Cardiac septum (tissue), 1 donor: ENCODE measurements around the gene CGB2. TPM values are rescaled to one million over a fixed set of nuclear protein-coding genes. Genes with fewer than 3 reads are reported as not detected.
"Not testable (repeated sequence)": the region's sequence is repeated elsewhere in the genome, so short reads cannot be mapped to it uniquely, and the experiment has no call there.

Experiments
- DNase-seq: peaks from one replicate; pipeline ENCODE4 v3.0.0-alpha.2; 2020; ENCODE audit warnings: low spot score
- intact Hi-C: fragments of 100-400 bp; cut with DNase I; formaldehyde crosslinking; loops from one replicate; pipeline ENCODE4 v1.14.0; 2022
- total RNA-seq: library from RNA; stranded (reverse); fragmentation: NEBNext Ultra II Directional; extraction: Animal tissue kit (Norgen Biotek cat#: 25700); gene quantifications from one replicate; pipeline ENCODE4 v1.2.1, GENCODE V29; 2021
- donor health status: DM: no; HTN: no; CAD: no.

CGB2 gene
- total RNA-seq, 1 donor from 2014 or later: not detected

DNA sequence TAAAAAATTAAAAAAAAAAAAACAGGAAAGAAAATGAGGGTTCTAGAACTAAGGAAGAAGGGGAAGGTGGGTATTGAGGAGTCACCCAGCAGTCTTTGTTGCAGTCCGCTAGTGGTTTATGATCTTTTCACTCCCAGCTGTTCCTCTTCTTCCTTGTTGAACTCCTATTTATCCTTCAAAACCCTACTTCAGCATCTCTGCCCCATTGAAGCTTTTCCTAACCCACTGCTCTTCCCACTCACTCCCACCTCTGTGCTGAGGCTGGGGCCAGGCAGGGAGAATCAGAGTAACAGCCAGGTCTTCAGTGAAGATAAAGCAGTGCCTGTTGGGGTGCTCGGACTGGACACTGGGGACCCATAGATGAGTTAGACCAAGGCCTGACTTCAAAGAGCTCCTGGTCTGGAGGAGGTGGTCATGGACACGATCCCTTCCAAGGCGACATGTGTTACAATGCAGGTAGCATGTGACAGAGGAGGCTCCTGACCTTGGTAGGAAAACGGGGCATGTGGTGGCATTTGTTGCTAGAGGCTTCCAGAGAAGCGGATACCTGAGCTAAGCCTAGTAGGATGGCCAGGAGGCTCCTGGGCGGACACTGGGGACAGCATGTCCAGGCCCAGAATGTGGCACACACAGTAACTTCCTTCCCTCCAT lies 26.6 kb upstream of the CGB2 start:
- intact Hi-C loops: no loop called here
- DNase-seq: no peak

DNA sequence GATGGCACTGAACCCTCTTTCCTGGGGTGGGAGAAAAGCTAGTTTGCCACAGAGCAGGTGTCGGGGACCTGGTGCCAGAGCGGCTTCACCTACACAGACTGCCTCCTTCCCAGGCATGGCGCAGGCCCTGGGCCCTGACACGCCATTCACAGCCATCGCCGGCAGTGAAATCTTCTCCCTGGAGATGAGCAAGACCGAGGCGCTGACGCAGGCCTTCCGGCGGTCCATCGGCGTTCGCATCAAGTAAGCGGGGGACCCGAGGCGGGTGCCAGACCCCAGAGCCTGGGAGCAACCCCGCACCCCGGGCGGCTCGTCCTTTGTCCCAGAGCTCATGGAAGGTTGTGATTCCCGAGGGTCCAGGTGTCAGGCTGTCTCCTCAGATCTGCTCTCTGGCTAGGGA lies 24.8 kb upstream of the CGB2 start:
- intact Hi-C loops: no loop called here
- DNase-seq: no peak

GRCh38 chr19:49009828-49010227 lies 21.9 kb upstream of the CGB2 start:
- intact Hi-C loops: no loop called here
- no peak for DNase-seq

DNA sequence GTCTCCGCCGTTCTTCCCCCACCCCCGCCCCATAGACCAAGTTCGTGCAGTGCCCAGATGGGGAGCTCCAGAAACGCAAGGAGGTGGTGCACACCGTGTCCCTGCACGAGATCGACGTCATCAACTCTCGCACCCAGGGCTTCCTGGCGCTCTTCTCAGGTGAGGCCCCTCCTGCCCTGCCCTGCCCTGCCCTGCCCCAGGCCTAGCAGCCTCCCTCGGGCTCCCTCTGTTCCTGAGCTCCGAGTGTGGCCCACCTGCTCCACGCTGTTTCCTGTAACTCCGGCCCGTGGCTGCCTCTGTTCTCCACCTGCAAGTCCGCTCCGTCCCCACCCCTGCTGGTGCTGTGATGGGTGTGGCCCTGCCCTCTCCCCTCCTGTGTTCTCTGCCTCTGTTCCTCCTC lies 21.2 kb upstream of the CGB2 start:
- intact Hi-C loops: no loop called here
- no peak for DNase-seq

- no peak for DNase-seq
- intact Hi-C loops: no loop called here
Measured at GRCh38 chr19:49011194-49011593, 20.5 kb upstream of the CGB2 start.

DNA sequence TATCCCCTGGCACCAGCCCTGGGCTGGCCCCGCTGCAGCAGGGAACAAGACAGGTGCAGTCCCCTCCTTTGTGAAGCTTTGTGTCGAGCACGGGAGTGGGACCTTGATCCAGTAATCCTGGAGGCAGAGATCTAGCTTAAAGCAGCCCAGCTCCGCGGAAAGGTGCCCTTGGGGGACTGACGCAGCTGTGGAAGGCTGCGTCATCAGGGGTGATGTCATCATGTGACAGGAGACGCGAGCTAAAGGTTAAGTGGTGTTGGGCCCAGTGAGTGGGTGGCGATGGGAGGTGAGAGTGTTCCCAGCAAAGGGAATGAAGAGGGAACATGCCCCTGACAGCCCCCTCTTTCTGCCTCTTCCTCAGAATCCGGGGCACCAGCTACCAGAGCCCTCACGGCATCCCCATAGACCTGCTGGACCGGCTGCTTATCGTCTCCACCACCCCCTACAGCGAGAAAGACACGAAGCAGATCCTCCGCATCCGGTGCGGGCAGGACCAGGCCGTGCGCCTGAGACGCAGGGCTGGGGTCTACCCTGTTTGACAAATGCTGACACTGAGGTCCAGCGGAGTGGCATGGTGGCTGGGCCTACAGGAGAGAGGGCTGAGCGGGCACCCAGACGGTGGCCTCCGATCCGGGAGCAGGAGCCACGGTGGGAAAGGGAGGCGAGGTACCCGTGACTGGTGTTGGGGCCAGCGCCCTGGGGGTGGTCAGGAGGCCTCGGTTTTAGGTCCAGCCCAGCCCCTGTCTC lies 17.4 kb upstream of the CGB2 start:
- intact Hi-C loops: no loop called here
- no peak for DNase-seq

- intact Hi-C loops: no loop called here
- no peak for DNase-seq
Measured at GRCh38 chr19:49014870-49015255, 16.8 kb upstream of the CGB2 start.

GRCh38 chr19:49016067-49016839 lies 15.4 kb upstream of the CGB2 start:
- intact Hi-C loops: no loop called here
- DNase-seq: no peak

DNA sequence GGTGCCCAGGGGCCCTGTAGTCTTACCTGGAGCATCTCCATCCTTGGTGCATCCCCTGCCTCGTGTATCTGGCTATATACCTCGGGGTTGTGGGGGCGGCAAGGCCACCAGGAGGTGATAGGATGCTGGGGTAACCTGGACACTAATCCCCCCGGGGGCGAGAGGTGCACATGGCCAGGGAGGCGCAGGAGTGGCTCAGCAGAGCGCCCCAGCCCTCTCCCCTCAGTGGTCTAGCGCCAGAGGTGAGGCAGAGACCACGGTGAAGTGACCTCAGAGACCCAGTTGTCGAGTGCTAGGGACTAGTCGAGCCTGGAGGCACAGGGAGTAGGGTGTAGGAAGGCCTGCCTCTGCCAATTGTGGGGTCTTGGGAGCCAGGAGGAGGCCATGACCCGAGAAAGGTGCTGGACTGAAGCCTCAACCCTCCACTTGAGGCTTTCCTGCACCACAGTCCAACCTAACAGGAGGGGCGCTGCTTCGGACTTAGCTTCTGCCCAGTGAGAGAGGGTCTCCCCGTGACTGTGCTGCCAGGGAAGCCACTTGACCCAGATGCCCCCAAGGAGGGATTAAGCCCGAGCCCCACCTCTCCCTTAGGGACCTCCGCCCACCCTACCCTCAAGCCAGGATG lies 14.5 kb upstream of the CGB2 start, which contains the start of gene LHB:
Gene LHB (minus strand): TSS at position 51 of the 625 bp plus-strand sequence. CDS start 10 bp downstream, at position 41.
- no peak for DNase-seq
- intact Hi-C loops: no loop called here

DNA sequence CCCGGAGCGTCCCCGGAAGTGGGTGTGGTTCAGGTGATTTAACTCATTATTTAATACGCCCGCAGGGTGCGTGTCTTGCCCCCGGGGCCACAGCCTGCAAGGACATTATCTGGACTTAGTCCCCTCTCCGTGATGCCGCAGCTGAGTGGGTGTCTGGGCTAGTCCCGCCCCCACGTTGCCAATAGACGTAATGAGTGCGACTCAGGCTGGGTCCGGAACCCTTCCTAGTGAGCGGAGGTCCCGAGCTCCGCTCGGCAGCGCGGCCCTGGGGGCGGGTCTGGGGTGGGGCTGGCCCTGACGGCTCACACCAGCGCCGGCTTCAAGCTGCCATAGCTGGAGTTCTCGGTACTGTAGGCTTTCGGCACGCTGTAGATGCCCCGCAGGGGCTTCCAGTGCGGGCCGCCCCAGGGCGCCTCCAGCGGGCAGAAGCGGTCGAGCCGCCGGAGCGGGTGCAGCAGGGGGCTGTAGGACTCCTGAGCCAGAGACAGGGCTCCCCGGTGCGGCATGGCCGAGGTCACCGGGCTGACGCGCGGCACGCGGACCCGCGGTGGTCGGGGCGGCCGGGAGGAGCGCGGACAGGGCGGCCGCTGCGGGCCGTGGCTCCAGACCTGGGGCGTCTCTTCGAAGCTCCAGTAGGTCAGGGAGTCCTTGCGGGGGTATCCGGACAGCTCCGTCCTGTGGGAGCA lies 13.9 kb upstream of the CGB2 start:
- no peak for DNase-seq
- intact Hi-C loops: no loop called here

DNA sequence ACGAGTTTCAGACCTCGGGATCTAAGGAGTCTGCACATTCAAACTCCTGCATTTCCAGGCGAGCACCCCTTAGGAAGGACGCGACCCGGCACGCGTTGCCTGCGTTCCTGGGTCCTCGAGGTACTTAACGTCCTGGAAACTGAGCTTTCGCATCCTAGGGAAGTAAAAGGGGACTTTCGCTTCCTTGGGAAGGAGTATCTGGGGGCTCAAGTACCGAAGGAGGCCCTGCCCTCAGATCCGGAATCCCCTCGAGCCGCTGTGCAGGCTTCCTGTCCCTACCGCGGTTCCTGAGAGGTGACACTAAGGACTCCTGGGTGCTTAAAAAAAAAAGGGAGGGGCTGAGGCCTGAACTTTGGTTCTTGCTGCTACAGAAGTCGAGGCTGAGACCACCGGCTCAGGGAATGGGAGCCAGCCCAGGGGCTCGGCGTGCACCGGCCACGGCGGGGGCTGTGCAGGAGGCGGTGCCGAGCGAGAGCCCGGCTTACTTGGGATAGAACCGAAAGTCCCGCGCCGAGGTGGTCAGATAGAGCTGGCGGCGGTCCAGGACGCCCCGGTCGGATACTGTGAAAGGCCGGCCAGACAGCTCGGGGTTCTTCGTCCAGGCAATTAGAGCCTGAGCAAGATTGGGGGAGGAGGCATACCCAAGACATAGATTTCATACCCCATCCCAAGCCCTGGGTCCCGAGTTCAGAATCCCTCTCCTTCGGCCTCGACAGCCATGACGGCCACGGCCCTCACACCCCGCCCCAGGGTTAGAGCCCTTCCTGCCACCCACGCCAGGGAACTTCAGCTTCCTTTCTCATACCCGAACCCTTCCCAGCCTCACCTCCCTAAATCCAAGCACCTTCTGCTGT lies 13.1 kb upstream of the CGB2 start:
- intact Hi-C loops, DNase-seq: not testable (repeated sequence)

- peak; percentile 78 for DNase-seq
- intact Hi-C loops: no loop called here
Measured at GRCh38 chr19:49019242-49019932, 12.3 kb upstream of the CGB2 start.

- intact Hi-C loops: no loop called here
- no peak for DNase-seq
Measured at GRCh38 chr19:49020342-49020741, 11.3 kb upstream of the CGB2 start.

GRCh38 chr19:49020931-49021895 lies 10.5 kb upstream of the CGB2 start:
- DNase-seq: no peak
- intact Hi-C loops: no loop called here

GRCh38 chr19:49022116-49022515 lies 9.6 kb upstream of the CGB2 start:
- DNase-seq: no peak
- intact Hi-C loops: no loop called here

- DNase-seq, intact Hi-C loops: not testable (repeated sequence)
Measured at GRCh38 chr19:49024233-49024632, 7.5 kb upstream of the CGB2 start, which contains the start of gene CGB3. TSS of gene CGB3 (minus strand) at chr19:49024333. CDS start at chr19:49023971, 362 bp downstream.

DNA sequence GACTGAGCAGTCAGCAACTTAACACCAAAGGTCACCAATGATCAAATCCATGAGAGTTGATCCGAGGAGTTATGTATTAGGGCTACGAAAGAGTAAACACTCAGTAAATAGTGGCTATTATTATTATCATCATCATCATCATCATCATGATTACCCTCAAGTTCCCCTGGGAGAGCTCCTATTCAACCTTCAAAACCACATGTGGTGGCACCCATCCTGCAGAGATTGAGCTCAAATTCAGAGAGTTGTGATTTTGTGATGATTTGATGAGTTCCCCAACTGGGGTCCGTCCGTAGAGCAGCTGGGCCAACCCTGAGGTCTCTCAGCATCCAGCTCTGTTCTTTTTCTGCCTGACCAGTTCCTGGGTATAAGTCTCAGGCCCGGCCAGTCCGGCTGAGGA lies 6.6 kb upstream of the CGB2 start:
- DNase-seq, intact Hi-C loops: not testable (repeated sequence)
